GM23338 (cell line): ENCODE measurements around the gene DOCK3. TPM values are rescaled to one million over a fixed set of nuclear protein-coding genes. Genes with fewer than 3 reads are reported as not detected.

Experiments used
- ATAC-seq: fragments of 200-7000 bp; cut with Tn5 transposase; 3 replicates; pipeline ENCODE4 v1.9.1; 2020
- DNase-seq: peaks from one replicate; pipeline ENCODE4 v3.0.0-alpha.2; 2015; ENCODE audit warnings: low spot score
- H2AFZ ChIP-seq: fragments of 200-600 bp; sonication (generic); 2 replicates; pipeline ENCODE4 v1.8.0; 2016; ENCODE audit warnings: antibody characterized with exemption, mild to moderate bottlenecking, moderate library complexity
- H3F3A ChIP-seq: fragments of 200-600 bp; sonication (generic); replicated peaks from 2 replicates; pipeline ENCODE4 v1.8.0; 2017; ENCODE audit warnings: antibody characterized with exemption, mixed run types, low read depth
- H3K27ac ChIP-seq: fragments of 200-600 bp; sonication (generic); 2 replicates; pipeline ENCODE4 v1.6.1; 2016; ENCODE audit warnings: low read depth
- H3K27me3 ChIP-seq: fragments of 200-600 bp; sonication (generic); 2 replicates; pipeline ENCODE4 v1.8.0; 2016; ENCODE audit warnings: mild to moderate bottlenecking, mixed run types, moderate library complexity; ENCODE audit not compliant: insufficient read depth
- H3K36me3 ChIP-seq: fragments of 200-600 bp; sonication (generic); 2 replicates; pipeline ENCODE4 v1.8.0; 2016; ENCODE audit warnings: mild to moderate bottlenecking; ENCODE audit not compliant: insufficient read depth
- H3K4me1 ChIP-seq: fragments of 200-600 bp; sonication (generic); 2 replicates; pipeline ENCODE4 v1.8.0; 2016; ENCODE audit warnings: mild to moderate bottlenecking, moderate library complexity; ENCODE audit not compliant: insufficient read depth
- H3K4me2 ChIP-seq: fragments of 200-600 bp; sonication (generic); 2 replicates; pipeline ENCODE4 v1.7.1; 2017; ENCODE audit warnings: mixed run types
- H3K4me3 ChIP-seq: fragments of 200-600 bp; sonication (generic); 2 replicates; pipeline ENCODE4 v1.6.1; 2016; ENCODE audit warnings: mixed run types
- H3K79me2 ChIP-seq: fragments of 200-600 bp; sonication (generic); replicated peaks from 2 replicates; pipeline ENCODE4 v1.8.0; 2017; ENCODE audit warnings: mild to moderate bottlenecking; ENCODE audit not compliant: insufficient read depth
- H3K9me2 ChIP-seq: fragments of 200-600 bp; sonication (generic); 2 replicates; pipeline ENCODE4 v1.8.0; 2017; ENCODE audit not compliant: insufficient read depth
- H4K20me1 ChIP-seq: fragments of 200-600 bp; sonication (generic); replicated peaks from 2 replicates; pipeline ENCODE4 v1.8.0; 2017; ENCODE audit warnings: mild to moderate bottlenecking; ENCODE audit not compliant: insufficient read depth
- H3K27ac Mint-ChIP-seq: 2 replicates; pipeline ENCODE4 v1.8.0; 2020; ENCODE audit warnings: inconsistent platforms, mild to moderate bottlenecking, moderate library complexity, mixed read lengths
- H3K27me3 Mint-ChIP-seq: 3 replicates; pipeline ENCODE4 v1.8.0; 2022; ENCODE audit warnings: low read depth, mild to moderate bottlenecking, moderate library complexity, mixed read lengths, inconsistent platforms; ENCODE audit not compliant: insufficient read depth, poor library complexity
- H3K36me3 Mint-ChIP-seq: 3 replicates; pipeline ENCODE4 v1.8.0; 2021; ENCODE audit warnings: low read depth, mild to moderate bottlenecking, inconsistent platforms, moderate library complexity, mixed read lengths
- H3K4me1 Mint-ChIP-seq: 3 replicates; pipeline ENCODE4 v1.8.0; 2020; ENCODE audit warnings: mild to moderate bottlenecking, inconsistent platforms, mixed read lengths
- H3K4me3 Mint-ChIP-seq: 3 replicates; pipeline ENCODE4 v1.8.0; 2021; ENCODE audit warnings: moderate library complexity, mild to moderate bottlenecking, inconsistent platforms, mixed read lengths
- H3K9me3 Mint-ChIP-seq: 3 replicates; pipeline ENCODE4 v1.8.0; 2020; ENCODE audit warnings: moderate library complexity, mild to moderate bottlenecking, inconsistent platforms, mixed read lengths
- CTCF ChIP-seq, 2 experiments: fragments of 200-600 bp in 1 of 2; sonication (generic) in 1 of 2; conservative IDR thresholded peaks; 2 replicates each; pipeline versions ENCODE4 v1.5.1 to v1.6.1; 2016 to 2017; ENCODE audit warnings: antibody characterized with exemption in 2 of 2, low read depth in 2 of 2, mild to moderate bottlenecking in 2 of 2, moderate library complexity in 1 of 2
- ETS1 ChIP-seq: IDR thresholded peaks from 2 replicates; pipeline ENCODE4 v1.6.1; 2016; ENCODE audit warnings: antibody characterized with exemption
- EZH2 ChIP-seq: fragments of 200-600 bp; sonication (generic); IDR thresholded peaks from one replicate; pipeline ENCODE4 v1.8.0; 2017; ENCODE audit warnings: antibody characterized with exemption, mild to moderate bottlenecking, low read depth; ENCODE audit not compliant: unreplicated experiment
- EZH2phosphoT487 ChIP-seq: fragments of 200-600 bp; sonication (generic); IDR thresholded peaks from one replicate; pipeline ENCODE4 v1.8.1; 2018; ENCODE audit warnings: antibody characterized with exemption; ENCODE audit not compliant: unreplicated experiment
- NANOG ChIP-seq: IDR thresholded peaks from 2 replicates; pipeline ENCODE4 v1.6.1; 2016; ENCODE audit warnings: antibody characterized with exemption, borderline replicate concordance
- REST ChIP-seq: IDR thresholded peaks from one replicate; pipeline ENCODE4 v1.6.1; 2018; ENCODE audit warnings: antibody characterized with exemption; ENCODE audit not compliant: unreplicated experiment
- ZNF114 ChIP-seq: fragments of 250-450 bp; sonication (Bioruptor Pico); IDR thresholded peaks from 2 replicates; pipeline ENCODE4 v1.5.0; 2020; ENCODE audit warnings: mild to moderate bottlenecking, moderate library complexity
- ZNF331 ChIP-seq: fragments of 250-450 bp; sonication (Bioruptor Pico); IDR thresholded peaks from 2 replicates; pipeline ENCODE4 v1.5.0; 2020; ENCODE audit warnings: low read depth, mild to moderate bottlenecking, moderate library complexity
- polyA plus RNA-seq: library from polyadenylated mRNA; unstranded; fragments of >200 nt; fragmentation: Nextera tagmentation; extraction: Ambion mirVana; gene quantifications from 2 replicates; pipeline ENCODE4 v1.2.1, GENCODE V29; 2016
- total RNA-seq: library from RNA; depleted of rRNA; stranded (reverse); fragments of >200 nt; shearing (Covaris generic); gene quantifications from 2 replicates; pipeline ENCODE4 v1.2.3, GENCODE V29; 2014

Gene DOCK3
- total and polyA plus RNA-seq, 2 experiments from 2014 or later: 2.4 to 5.6 TPM

GRCh38 chr3:50673931-50674330 lies 796 bp upstream of the DOCK3 start:
- Histone ChIP-seq H3K4me1 (peaks cover 21% of the 10 kb centered on the region), H3K4me3 (peak overlapping the region; percentile 64), H3F3A (no peaks in the 10 kb centered on the region; the same call in 1 of the 2 replicates), H3K9me2 (no peaks in the 10 kb centered on the region), H3K27me3 (peaks cover 25% of the 10 kb centered on the region), H3K27ac (no peak overlapping the region), H3K4me2 (peak overlapping the region; percentile 87), H4K20me1 (no peaks in the 10 kb centered on the region; the same call in 1 of the 2 replicates), H3K79me2 (peaks cover 29% of the 10 kb centered on the region), H2AFZ (peak overlapping the region; percentile 93), H3K36me3 (no peaks in the 10 kb centered on the region)
- Mint-ChIP-seq H3K27ac (no peak overlapping the region), H3K36me3 (peaks cover 4% of the 10 kb centered on the region; the same call in 1 of the 3 replicates), H3K4me3 (peak overlapping the region; percentile 65), H3K9me3 (no peaks in the 10 kb centered on the region; the same call in 2 of the 3 replicates), H3K4me1 (peaks cover 16% of the 10 kb centered on the region), H3K27me3 (peaks cover 26% of the 10 kb centered on the region)
- TF ChIP-seq ETS1 (no peak), ZNF331 (CRISPR knock-in tag) (no peak), EZH2 (no peak), EZH2phosphoT487 (no peak), NANOG (no peak), ZNF114 (CRISPR knock-in tag) (no peak)
- ATAC-seq (peak; percentile 27), DNase-seq (peak; percentile 17)

GRCh38 chr3:50675179-50676030 lies 678 bp downstream of the DOCK3 start:
- peaks cover 4% of the 10 kb centered on the region; the same call in 1 of the 3 replicates for H3K36me3 Mint-ChIP-seq
- no peak overlapping the region for H3K27ac Mint-ChIP-seq
- Histone ChIP-seq H3F3A (no peaks in the 10 kb centered on the region; the same call in 1 of the 2 replicates), H3K4me1 (peaks cover 21% of the 10 kb centered on the region), H3K27ac (no peak overlapping the region), H3K9me2 (no peaks in the 10 kb centered on the region), H3K36me3 (no peaks in the 10 kb centered on the region), H3K4me2 (peak overlapping the region; percentile 78), H3K4me3 (peak overlapping the region; percentile 64), H2AFZ (no peak overlapping the region), H3K79me2 (peaks cover 33% of the 10 kb centered on the region), H4K20me1 (no peaks in the 10 kb centered on the region; the same call in 1 of the 2 replicates), H3K27me3 (peaks cover 25% of the 10 kb centered on the region)
- DNase-seq (peak; percentile 80), ATAC-seq (peak; percentile 72)
- TF ChIP-seq CTCF (conservative IDR thresholded peaks at IDR 0.05; ENCODE audit: low read depth in 2 of 2): peak; percentile 52 to 74
- no peak for TF ChIP-seq REST
- peaks cover 18% of the 10 kb centered on the region for H3K4me1 Mint-ChIP-seq
- H3K4me3 Mint-ChIP-seq: peak overlapping the region; percentile 75
- H3K9me3 Mint-ChIP-seq: no peaks in the 10 kb centered on the region; the same call in 2 of the 3 replicates
- peaks cover 26% of the 10 kb centered on the region for H3K27me3 Mint-ChIP-seq
